Measurements from ENCODE around the gene SLC2A9. TPM values are rescaled to one million over a fixed set of nuclear protein-coding genes. Genes with fewer than 3 reads are reported as not detected.

The SLC2A9 gene
- total and polyA plus RNA-seq, 8 donors, result 0.61 to 35.3 (median 2.7) TPM

DNA sequence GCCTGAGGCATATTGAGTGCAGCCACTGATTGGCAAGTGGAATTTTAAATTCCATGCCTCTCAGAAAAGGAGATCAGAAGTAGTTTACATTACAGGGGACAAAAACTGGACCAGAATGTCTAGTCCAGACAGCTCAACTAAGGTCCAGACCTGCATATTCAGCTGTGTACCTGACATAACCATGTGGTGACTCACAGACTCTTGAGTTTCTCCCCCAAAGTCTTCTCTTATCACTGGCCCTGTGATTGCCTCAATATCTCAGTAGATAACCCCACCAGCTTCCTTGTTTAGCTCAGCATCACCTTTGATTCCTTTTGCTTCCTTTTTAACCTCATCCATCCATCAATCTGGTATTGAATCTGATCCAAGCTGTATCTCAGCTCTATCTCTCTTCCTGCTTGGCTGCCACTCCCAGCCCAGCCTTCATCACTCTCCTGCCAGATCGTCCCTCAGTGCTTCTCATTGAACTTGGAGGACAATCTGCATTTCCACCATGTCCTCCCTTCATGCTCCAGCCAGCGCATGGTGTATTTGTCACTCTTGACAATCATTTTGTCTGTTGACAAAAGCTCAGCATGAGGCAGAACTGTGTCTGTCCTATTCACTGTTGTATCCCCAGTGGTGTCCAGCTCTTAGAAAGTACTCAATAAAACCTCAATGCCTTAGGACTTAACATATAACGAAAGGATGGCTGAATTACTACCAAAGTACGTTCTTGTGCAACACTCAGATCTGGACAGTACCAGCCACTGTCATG, 27.8 kb upstream of the SLC2A9 start:
- Histone ChIP-seq H3K4me3 (no peak overlapping the region), H3K36me3 (no peaks in the 10 kb centered on the region), H3K27ac (no peak overlapping the region), H3K4me1 (no peaks in the 10 kb centered on the region), H3K9me3 (no peaks in the 10 kb centered on the region), H3K27me3 (peaks cover 0 to 11% (median 0%) of the 10 kb centered on the region in 3 donors)
- TF ChIP-seq, protein P1, sequence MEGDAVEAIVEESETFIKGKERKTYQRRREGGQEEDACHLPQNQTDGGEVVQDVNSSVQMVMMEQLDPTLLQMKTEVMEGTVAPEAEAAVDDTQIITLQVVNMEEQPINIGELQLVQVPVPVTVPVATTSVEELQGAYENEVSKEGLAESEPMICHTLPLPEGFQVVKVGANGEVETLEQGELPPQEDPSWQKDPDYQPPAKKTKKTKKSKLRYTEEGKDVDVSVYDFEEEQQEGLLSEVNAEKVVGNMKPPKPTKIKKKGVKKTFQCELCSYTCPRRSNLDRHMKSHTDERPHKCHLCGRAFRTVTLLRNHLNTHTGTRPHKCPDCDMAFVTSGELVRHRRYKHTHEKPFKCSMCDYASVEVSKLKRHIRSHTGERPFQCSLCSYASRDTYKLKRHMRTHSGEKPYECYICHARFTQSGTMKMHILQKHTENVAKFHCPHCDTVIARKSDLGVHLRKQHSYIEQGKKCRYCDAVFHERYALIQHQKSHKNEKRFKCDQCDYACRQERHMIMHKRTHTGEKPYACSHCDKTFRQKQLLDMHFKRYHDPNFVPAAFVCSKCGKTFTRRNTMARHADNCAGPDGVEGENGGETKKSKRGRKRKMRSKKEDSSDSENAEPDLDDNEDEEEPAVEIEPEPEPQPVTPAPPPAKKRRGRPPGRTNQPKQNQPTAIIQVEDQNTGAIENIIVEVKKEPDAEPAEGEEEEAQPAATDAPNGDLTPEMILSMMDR (IDR thresholded peaks at IDR 0.05), result no peak
- TF ChIP-seq EP300 (IDR thresholded peaks at IDR 0.05) (no peak), POLR2AphosphoS5 (IDR thresholded peaks at IDR 0.05) (no peak), POLR2A (IDR thresholded peaks at IDR 0.05) (no peak)
- 55 to 82% (median 69%) methylated on average over 4 of the region's 4 CpGs for WGBS, 5 donors
- DNase-seq, result no peak
- intact Hi-C loops (cut with DNase I; ENCODE audit: low total_unique reads), result no loop called here

DNA sequence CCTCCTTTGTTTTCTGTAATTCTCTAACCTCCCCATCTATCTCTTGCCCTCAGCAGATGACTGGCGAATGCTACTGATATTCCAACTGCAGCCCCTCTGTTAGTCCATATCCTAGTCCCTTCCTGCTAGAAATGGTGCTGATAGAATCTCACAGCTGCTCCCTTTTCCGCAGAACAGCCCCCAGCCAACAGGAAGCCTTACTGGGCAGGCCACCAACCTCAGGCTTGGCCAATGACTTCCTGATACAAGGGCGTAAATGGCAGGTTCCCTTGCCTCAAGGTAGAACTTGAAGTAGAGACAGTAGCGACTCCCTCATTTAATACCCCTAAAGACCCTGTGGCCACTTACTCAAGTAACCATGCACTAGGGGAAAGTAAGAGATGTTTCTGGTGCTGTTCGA, 26.7 kb upstream of the SLC2A9 start:
- Histone ChIP-seq H3K4me3 (no peak overlapping the region), H3K36me3 (no peaks in the 10 kb centered on the region), H3K27me3 (peaks cover 0 to 11% (median 0%) of the 10 kb centered on the region in 3 donors), H3K27ac (no peak overlapping the region), H3K4me1 (no peaks in the 10 kb centered on the region), H3K9me3 (peaks cover 0 to under 1% (median 0%) of the 10 kb centered on the region in 4 donors)
- DNase-seq, result no peak
- no peak for TF ChIP-seq POLR2A (IDR thresholded peaks at IDR 0.05)
- no peak for TF ChIP-seq EP300 (IDR thresholded peaks at IDR 0.05)
- TF ChIP-seq, protein P1 (IDR thresholded peaks at IDR 0.05), result no peak
- no peak for TF ChIP-seq POLR2AphosphoS5 (IDR thresholded peaks at IDR 0.05)
- intact Hi-C loops (cut with DNase I; ENCODE audit: low total_unique reads), result no loop called here
- WGBS, 5 donors, result 82 to 88% (median 83%) methylated on average over 5 of the region's 5 CpGs

DNA sequence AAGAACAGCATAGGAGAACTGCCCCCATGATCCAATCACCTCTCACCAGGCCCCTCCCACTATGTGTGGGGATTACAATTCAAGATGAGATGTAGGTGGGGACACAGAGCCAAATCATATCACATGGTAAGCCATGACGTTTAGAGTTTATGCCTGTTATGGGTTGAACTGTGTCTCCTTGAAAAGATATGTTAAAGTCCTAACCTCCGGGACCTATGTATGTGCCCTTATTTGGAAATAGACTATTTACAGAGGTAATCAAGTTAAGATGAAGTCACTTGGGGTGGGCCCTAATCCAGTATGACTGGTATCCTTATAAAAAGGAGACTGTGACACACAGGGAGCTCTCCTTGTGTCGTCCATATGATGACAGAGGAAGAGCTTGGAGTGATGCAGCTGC, 25.2 kb upstream of the SLC2A9 start:
- DNase-seq, result no peak
- Histone ChIP-seq H3K9me3 (peaks cover 0 to 8% (median 3%) of the 10 kb centered on the region in 4 donors), H3K27ac (no peak overlapping the region), H3K27me3 (peaks cover 0 to 11% (median 0%) of the 10 kb centered on the region in 3 donors), H3K36me3 (no peaks in the 10 kb centered on the region), H3K4me1 (no peaks in the 10 kb centered on the region), H3K4me3 (no peak overlapping the region)
- intact Hi-C loops (cut with DNase I; ENCODE audit: low total_unique reads), result no loop called here
- no peak for TF ChIP-seq POLR2A (IDR thresholded peaks at IDR 0.05)
- no peak for TF ChIP-seq POLR2AphosphoS5 (IDR thresholded peaks at IDR 0.05)
- TF ChIP-seq EP300 (IDR thresholded peaks at IDR 0.05), result no peak
- TF ChIP-seq, protein P1 (IDR thresholded peaks at IDR 0.05), result no peak
- WGBS, 5 donors, result 61 to 74% (median 73%) methylated on average over 3 of the region's 3 CpGs

DNA sequence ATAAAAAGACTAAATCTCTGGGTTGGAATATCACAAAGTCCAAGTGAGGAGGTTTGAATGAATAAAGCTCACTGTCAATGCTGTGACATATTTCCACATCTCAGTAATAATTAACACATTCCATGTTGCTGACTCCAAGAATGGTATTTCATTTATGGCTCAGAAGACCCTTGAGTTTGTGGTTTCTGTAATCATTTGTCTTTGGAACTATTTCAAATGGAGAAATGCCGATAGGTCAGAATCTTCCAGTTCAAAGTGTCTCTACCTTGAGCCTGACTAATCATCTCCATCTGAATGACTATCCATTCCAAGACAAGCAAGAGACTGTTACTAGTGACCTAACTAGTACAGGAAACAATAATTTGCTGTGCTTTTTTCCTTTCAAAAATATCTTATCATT, 24.2 kb upstream of the SLC2A9 start:
- TF ChIP-seq POLR2AphosphoS5 (IDR thresholded peaks at IDR 0.05) (no peak), EP300 (IDR thresholded peaks at IDR 0.05) (no peak), POLR2A (IDR thresholded peaks at IDR 0.05) (no peak)
- TF ChIP-seq, protein P1 (IDR thresholded peaks at IDR 0.05), result no peak
- no peak for DNase-seq
- H3K4me1 ChIP-seq, result no peaks in the 10 kb centered on the region
- no peak overlapping the region for H3K4me3 ChIP-seq
- intact Hi-C loops (cut with DNase I; ENCODE audit: low total_unique reads), result no loop called here
- H3K36me3 ChIP-seq, result no peaks in the 10 kb centered on the region
- H3K27me3 ChIP-seq, result peaks cover 0 to 2% (median 0%) of the 10 kb centered on the region in 3 donors
- 78 to 86% (median 86%) methylated on average over 1 of the region's 1 CpG for WGBS, 5 donors
- H3K9me3 ChIP-seq, result peaks cover 0 to 8% (median 3%) of the 10 kb centered on the region in 4 donors
- H3K27ac ChIP-seq, result no peak overlapping the region

Data from stomach (tissue), 9 donors.